ENCODE data around the gene INPP4B. TPM values are rescaled to one million over a fixed set of nuclear protein-coding genes. Genes with fewer than 3 reads are reported as not detected.

INPP4B gene
- total RNA-seq, 2 experiments from 2014 or later, result 55.7 to 60.5 TPM

DNA sequence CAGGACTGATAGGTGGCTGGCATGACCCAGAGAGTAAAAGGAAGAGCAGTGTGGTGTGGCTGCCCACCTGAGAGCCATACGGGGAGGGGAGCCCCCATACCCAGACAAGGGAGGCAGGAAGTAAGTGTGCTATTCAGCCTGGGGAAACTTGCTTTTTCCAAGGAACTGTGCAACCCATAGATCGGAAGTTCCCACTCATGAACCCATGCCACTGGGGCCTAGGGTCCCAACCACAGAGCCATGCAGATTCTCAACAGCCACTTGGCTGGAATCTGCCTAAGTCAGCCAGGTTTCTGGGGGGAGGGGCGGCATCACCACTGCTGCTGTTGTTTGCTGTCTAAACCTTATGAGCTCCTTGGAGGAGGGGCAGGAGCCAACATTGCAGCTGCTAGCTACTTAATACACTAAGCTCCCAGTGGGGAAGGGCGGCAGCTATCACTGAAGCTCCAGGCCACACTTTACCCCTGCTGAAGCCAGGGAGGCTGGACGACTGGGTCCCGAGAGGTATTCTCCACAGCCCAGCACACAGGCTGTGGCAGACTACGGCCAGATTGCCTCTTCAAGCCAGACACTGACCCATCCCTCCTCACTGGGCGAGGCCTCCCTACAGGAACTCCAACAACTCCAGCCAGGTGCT is 410.4 kb downstream of the INPP4B start:
- H3K4me1 Mint-ChIP-seq (ENCODE audit: low read depth), result peaks cover 39% of the 10 kb centered on the region
- CTCF ChIA-PET, result interaction anchor here (0.7 kb wide), 1 partner anchor 134 kb away, joined by 4 read pairs; no protein-coding TSS in a partner anchor

DNA sequence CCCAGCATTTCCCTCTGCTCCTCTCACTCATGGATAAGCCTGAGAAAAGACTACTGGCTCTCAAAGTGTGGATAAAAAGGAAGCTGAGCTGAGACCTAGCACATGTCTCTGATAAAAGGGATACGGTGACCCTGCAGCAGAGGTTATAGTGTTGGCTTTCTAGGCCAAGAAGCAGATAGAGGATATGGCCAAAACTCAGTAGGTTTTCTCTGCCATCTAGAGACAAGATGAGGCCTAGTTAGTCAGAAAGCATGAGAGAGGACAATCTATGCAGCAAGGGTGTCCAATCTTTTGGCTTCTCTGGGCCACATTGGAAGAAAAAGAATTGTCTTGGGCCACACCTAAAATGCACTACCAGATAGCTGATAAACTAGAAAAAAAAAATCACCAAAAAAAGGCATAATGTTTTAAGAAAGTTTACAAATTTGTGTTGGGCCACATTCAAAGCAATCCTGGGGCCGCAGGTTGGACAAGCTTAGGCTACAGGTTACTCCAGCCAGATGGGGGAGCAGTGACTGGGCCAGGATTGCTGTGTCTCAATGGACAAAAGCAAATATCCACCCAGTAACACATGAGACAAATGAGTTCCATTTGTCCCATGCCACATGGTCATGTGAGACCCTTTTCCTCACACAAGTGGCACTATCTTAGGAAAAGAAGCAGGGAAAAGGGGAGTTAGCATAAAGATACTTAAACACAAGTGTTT is 411.4 kb downstream of the INPP4B start:
- H3K36me3 Mint-ChIP-seq (ENCODE audit: low read depth), result peaks cover 6% of the 10 kb centered on the region
- H3K4me3 Mint-ChIP-seq, result no peak overlapping the region
- H3K27ac Mint-ChIP-seq, result no peak overlapping the region
- H3K9me3 Mint-ChIP-seq, result peaks cover 5% of the 10 kb centered on the region
- intact Hi-C loops (cut with micrococcal nuclease), result loop anchor here (1.0 kb wide), 3 partner anchors 81 to 307 kb away; no protein-coding TSS in a partner anchor
- DNase-seq, result no peak
- CTCF ChIA-PET, result interaction anchor here (0.6 to 0.8 kb wide), 2 partner anchors 11 to 79 kb away, joined by 3 read pairs; no protein-coding TSS in a partner anchor
- H3K27me3 Mint-ChIP-seq (ENCODE audit: low read depth), result no peaks in the 10 kb centered on the region
- peaks cover 40% of the 10 kb centered on the region for H3K4me1 Mint-ChIP-seq (ENCODE audit: low read depth)

More for the DNA sequence above, 410.4 kb downstream of the INPP4B start:
- H3K36me3 Mint-ChIP-seq (ENCODE audit: low read depth), result peaks cover 6% of the 10 kb centered on the region
- no peak overlapping the region for H3K27ac Mint-ChIP-seq
- no peak overlapping the region for H3K4me3 Mint-ChIP-seq
- intact Hi-C loops (cut with micrococcal nuclease), result no loop called here
- no peak for DNase-seq
- peaks cover 5% of the 10 kb centered on the region for H3K9me3 Mint-ChIP-seq
- no peaks in the 10 kb centered on the region for H3K27me3 Mint-ChIP-seq (ENCODE audit: low read depth)

DNA sequence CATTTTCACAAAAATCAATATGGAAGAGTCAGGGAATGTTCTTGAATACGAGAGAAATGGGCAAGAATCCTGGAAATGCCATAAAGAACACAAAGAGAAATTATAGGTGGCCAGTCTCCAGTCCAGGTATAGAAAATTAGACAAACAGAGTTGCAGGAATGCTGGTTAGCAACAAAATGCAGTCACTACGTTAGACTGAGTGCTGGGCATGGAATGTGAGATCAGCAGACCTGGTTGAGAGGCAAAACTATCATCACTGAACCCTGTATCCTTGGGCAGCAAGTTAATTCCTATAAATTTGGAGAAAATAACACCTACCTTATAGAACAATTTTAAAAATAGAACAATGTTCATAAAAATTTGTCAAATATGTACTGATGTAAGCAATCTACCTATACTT is 417.4 kb downstream of the INPP4B start:
- Mint-ChIP-seq H3K27me3 (ENCODE audit: low read depth) (no peaks in the 10 kb centered on the region), H3K4me1 (ENCODE audit: low read depth) (peaks cover 26% of the 10 kb centered on the region), H3K27ac (no peak overlapping the region), H3K36me3 (ENCODE audit: low read depth) (peaks cover 4% of the 10 kb centered on the region), H3K9me3 (no peaks in the 10 kb centered on the region), H3K4me3 (no peak overlapping the region)
- CTCF ChIA-PET, result no interaction called here
- intact Hi-C loops (cut with micrococcal nuclease), result no loop called here
- no peak for DNase-seq

DNA sequence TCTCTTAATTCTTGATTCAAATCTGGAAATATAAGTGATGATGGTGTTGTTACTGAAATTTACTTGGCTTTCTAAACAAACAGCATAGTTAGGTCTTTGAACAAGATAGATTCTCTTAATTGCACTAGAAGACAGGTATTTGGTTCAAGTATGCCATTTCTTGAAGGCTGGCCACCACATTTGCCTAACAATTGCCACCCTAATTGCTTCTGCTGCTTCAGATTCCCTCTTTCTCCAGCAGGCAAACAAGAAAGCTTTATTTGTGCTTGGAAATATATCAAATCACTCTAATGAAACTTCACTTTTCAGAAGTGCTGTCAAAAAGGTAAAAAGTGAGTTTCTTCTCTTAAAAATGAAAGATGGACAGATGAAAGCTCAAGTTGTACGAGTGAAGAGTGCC is 418.6 kb downstream of the INPP4B start:
- intact Hi-C loops (cut with micrococcal nuclease), result no loop called here
- Mint-ChIP-seq H3K36me3 (ENCODE audit: low read depth) (peaks cover 4% of the 10 kb centered on the region), H3K27ac (no peak overlapping the region), H3K4me1 (ENCODE audit: low read depth) (peaks cover 19% of the 10 kb centered on the region), H3K9me3 (no peaks in the 10 kb centered on the region), H3K4me3 (no peak overlapping the region), H3K27me3 (ENCODE audit: low read depth) (no peaks in the 10 kb centered on the region)
- no peak for DNase-seq
- CTCF ChIA-PET, result interaction anchor here (0.7 to 1.0 kb wide), 2 partner anchors 156 to 276 kb away, joined by 3 read pairs; no protein-coding TSS in a partner anchor

DNA sequence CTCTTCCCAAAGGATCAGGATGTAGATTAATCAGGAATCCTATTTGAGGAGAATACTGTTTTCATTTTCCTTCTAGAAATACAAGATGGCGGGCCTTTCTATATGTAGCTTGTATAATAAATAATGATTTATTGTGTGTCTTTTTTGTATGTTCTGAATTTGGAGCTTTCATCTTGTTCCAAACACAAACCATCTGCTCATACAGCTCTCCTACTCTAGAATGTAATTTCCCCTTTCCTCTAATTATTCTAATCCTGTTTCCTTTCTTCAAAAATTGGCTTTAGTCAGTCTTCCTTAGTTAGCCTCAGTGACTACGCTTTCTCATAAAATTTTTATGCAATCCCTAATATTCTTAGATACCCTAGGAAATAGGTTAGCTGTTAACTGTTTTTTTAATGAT is 422.2 kb downstream of the INPP4B start:
- Mint-ChIP-seq H3K36me3 (ENCODE audit: low read depth) (peaks cover 4% of the 10 kb centered on the region), H3K27ac (no peak overlapping the region), H3K9me3 (no peaks in the 10 kb centered on the region), H3K27me3 (ENCODE audit: low read depth) (no peaks in the 10 kb centered on the region), H3K4me1 (ENCODE audit: low read depth) (peaks cover 25% of the 10 kb centered on the region), H3K4me3 (no peak overlapping the region)
- no peak for DNase-seq
- intact Hi-C loops (cut with micrococcal nuclease), result no loop called here
- CTCF ChIA-PET, result interaction anchor here (0.6 kb wide), 1 partner anchor 118 kb away, joined by 3 read pairs; no protein-coding TSS in a partner anchor

DNA sequence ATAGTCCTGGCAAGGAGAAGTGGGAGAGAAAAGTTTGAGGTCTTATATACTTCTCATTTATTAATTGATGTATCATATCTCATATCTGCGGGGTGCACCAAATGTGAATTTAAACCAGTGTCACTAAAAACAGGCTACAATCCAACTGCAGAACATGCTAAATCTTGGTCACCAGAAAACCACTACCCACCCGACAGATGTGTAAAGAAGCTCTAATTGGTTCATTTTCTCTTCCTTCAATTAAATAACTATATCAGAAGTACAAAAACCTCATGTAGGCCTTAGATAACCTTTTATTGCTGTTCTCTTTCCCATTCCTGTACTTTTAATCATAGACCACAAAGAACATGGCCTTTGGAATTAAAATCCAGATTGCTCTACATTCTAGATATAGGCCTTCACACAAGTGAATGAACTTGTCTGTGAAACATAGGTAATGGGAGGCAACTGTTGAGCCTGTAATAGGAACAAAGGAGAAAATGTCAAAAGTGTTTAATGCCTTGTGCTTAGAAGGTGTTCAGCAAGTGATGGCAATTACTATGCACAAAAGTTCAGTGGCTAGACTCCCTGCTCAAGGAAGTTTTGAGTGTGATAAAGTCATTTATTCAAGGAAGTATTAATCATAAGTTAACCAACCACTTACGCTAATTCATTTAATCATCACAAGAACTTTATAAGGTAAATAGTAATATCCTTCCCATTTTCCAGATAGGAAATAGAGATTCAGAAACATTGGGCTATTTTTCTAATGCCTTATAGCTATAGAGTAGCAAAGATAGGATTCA is 425.6 kb downstream of the INPP4B start:
- no peak overlapping the region for H3K4me3 Mint-ChIP-seq

DNA sequence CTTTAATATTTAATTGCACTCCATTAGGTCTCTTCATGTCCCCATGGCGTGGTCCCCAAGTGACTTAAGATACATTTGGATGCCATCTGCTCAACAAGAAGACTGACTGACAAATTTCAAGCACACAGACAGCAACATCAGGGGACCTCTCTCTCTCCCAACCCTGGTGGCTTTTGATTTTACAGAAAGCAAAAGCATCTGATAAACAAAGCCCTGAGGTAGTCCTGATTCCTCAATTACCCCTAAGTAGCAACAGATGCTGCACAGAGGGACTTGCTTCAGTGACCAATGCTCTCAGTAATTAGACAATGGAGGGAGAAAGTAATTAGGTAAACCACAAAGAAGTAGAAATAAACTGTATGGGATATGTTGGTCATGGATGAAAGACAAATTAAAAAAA is 426.4 kb downstream of the INPP4B start:
- DNase-seq, result no peak
- Mint-ChIP-seq H3K27ac (no peak overlapping the region), H3K27me3 (ENCODE audit: low read depth) (no peaks in the 10 kb centered on the region), H3K4me1 (ENCODE audit: low read depth) (peaks cover 46% of the 10 kb centered on the region), H3K9me3 (no peaks in the 10 kb centered on the region), H3K36me3 (ENCODE audit: low read depth) (peaks cover 8% of the 10 kb centered on the region), H3K4me3 (no peak overlapping the region)
- intact Hi-C loops (cut with micrococcal nuclease), result no loop called here
- CTCF ChIA-PET, result interaction anchor here (4.2 kb wide), 1 partner anchor 13 kb away, joined by 45 read pairs; no protein-coding TSS in a partner anchor

More for the DNA sequence above, 425.6 kb downstream of the INPP4B start:
- intact Hi-C loops (cut with micrococcal nuclease), result no loop called here
- CTCF ChIA-PET, result no interaction called here
- H3K36me3 Mint-ChIP-seq (ENCODE audit: low read depth), result peaks cover 6% of the 10 kb centered on the region
- H3K4me1 Mint-ChIP-seq (ENCODE audit: low read depth), result peaks cover 40% of the 10 kb centered on the region
- H3K27me3 Mint-ChIP-seq (ENCODE audit: low read depth), result no peaks in the 10 kb centered on the region
- DNase-seq, result no peak
- H3K9me3 Mint-ChIP-seq, result no peaks in the 10 kb centered on the region
- H3K27ac Mint-ChIP-seq, result no peak overlapping the region

DNA sequence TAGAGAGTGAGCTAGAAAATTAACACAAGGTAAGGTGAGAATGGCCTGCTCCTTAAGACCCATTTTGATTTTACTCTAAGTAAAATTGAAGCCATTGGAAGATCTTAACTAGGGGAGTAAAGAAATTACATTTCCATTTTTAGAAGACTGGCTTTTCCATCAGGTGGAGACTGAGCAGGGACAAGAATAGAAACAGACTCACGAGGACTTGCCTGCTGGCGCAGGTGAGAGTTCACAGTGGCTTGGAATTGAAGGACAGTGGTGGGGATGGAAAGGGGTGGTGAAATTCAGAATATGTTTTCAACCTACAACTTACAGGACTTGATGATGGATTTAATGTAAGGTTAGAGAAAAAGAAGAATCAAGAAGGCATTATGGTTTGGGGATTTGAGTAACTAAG is 427.4 kb downstream of the INPP4B start:
- Mint-ChIP-seq H3K4me3 (no peak overlapping the region), H3K27me3 (ENCODE audit: low read depth) (no peaks in the 10 kb centered on the region), H3K4me1 (ENCODE audit: low read depth) (peaks cover 53% of the 10 kb centered on the region), H3K9me3 (no peaks in the 10 kb centered on the region), H3K36me3 (ENCODE audit: low read depth) (peaks cover 8% of the 10 kb centered on the region), H3K27ac (no peak overlapping the region)
- no peak for DNase-seq
- intact Hi-C loops (cut with micrococcal nuclease), result no loop called here
- CTCF ChIA-PET, result interaction anchor here (2.7 to 4.2 kb wide), 2 partner anchors 12 to 66 kb away, joined by 11 to 45 read pairs; no protein-coding TSS in a partner anchor

DNA sequence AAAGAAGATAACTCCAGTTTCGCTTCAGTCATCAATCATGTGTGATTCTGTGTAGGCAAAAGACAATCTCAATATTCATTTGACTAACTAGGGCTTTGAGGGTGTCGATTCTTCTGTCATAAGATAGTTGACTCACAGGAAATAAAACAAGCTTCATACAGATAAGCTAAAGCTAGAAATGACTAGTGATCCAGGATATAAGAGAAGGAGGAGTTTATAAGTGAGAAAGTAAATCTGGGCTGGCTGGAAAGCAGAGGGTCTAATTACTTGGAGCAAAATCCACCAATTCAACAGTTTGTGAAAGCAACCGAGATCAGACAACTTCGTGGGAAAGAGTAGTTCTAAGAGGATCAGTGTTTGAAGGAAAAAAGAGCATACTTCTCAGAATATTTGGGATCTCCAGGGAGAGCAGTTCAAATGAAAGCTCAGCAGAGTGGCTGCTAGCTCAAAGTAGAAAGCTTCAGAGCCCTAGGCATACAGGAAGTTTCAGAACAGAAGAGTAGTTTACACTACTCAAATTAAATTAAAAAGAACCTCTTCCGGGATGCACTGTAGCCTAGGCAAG is 429.3 kb downstream of the INPP4B start:
- H3K36me3 Mint-ChIP-seq (ENCODE audit: low read depth), result peaks cover 6% of the 10 kb centered on the region
- CTCF ChIA-PET, result interaction anchor here (0.7 to 4.2 kb wide), 11 partner anchors 10 to 153 kb away, joined by 3 to 45 read pairs (median 3); no protein-coding TSS in a partner anchor
- no peaks in the 10 kb centered on the region for H3K27me3 Mint-ChIP-seq (ENCODE audit: low read depth)
- peaks cover 66% of the 10 kb centered on the region for H3K4me1 Mint-ChIP-seq (ENCODE audit: low read depth)
- intact Hi-C loops (cut with micrococcal nuclease), result loop anchor here (1.0 to 2.0 kb wide), 11 partner anchors 9 to 943 kb away; partner anchors contain the start of gene INPP4B
- H3K27ac Mint-ChIP-seq, result peak overlapping the region; percentile 95
- H3K4me3 Mint-ChIP-seq, result peak overlapping the region; percentile 62
- peak; percentile 36 for DNase-seq
- no peaks in the 10 kb centered on the region for H3K9me3 Mint-ChIP-seq

DNA sequence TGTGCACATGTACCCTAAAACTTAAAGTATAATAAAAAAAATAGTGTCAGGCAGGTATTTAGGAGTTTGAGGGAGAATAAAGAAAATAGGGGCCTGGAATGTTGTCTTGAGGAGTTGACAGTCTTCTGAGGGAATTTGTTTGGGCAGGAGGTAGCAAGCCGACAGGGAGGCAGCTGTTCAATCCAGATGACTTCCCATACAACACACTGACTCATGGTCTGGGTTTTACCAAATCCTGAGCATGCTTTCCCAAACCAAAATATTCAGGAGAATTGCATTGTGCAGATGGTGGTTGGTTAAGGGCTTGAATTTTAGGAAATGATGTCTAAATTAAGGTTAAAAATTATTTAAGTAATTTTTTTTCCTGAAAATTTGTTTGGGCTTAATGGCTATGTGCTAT is 430.0 kb downstream of the INPP4B start:
- Mint-ChIP-seq H3K27me3 (ENCODE audit: low read depth) (no peaks in the 10 kb centered on the region), H3K9me3 (no peaks in the 10 kb centered on the region), H3K4me1 (ENCODE audit: low read depth) (peaks cover 72% of the 10 kb centered on the region), H3K36me3 (ENCODE audit: low read depth) (peaks cover 6% of the 10 kb centered on the region), H3K27ac (peak overlapping the region; percentile 95), H3K4me3 (no peak overlapping the region)
- CTCF ChIA-PET, result interaction anchor here (0.7 to 4.2 kb wide), 7 partner anchors 9 to 151 kb away, joined by 3 to 45 read pairs (median 5); no protein-coding TSS in a partner anchor
- intact Hi-C loops (cut with micrococcal nuclease), result loop anchor here (1.0 to 2.0 kb wide), 10 partner anchors 9 to 943 kb away; partner anchors contain the start of gene INPP4B
- no peak for DNase-seq

DNA sequence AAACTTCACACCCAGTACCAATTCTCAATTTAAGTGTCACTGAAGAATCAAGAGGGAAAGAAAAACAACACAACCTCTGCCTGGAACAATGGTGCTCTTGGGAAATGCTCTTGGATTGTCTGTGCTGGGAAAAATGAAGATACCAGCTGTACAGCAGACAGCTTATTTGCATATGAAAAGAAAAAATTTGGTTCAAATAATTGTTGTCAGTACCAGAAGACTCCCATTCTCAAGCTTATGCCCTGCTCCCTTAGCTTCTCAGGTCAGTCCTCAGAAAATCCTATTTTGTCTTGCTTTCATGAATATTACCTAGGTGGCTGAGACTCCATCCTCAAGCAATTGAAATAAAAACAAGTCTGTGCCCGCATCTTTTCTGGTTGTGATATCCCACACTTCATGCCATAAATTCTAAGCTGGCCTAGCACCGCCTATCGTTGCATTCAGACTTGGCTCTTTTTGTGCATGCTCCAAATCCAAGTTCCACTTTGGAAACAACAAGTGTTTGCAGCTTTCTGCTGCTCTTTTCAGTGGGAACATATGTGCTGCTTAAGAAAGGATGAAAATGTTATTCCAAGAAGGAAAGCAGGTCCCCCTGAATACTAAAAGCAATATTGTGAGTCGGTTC is 431.6 kb downstream of the INPP4B start:
- Mint-ChIP-seq H3K27me3 (ENCODE audit: low read depth) (no peaks in the 10 kb centered on the region), H3K4me3 (no peak overlapping the region), H3K36me3 (ENCODE audit: low read depth) (peaks cover 6% of the 10 kb centered on the region), H3K27ac (no peak overlapping the region), H3K4me1 (ENCODE audit: low read depth) (peaks cover 73% of the 10 kb centered on the region), H3K9me3 (no peaks in the 10 kb centered on the region)
- CTCF ChIA-PET, result interaction anchor here (0.7 to 1.9 kb wide), 4 partner anchors 130 to 307 kb away, joined by 3 to 6 read pairs (median 5); no protein-coding TSS in a partner anchor
- no peak for DNase-seq
- intact Hi-C loops (cut with micrococcal nuclease), result no loop called here

Data from activated naive CD4-positive, alpha-beta T cell treated with anti-CD3 and anti-CD28 coated beads for 36 hours (primary cell).